Posterior cingulate gyrus (tissue), 11 donors: ENCODE data around the gene RNF103.

Experiments used
- DNase-seq, 10 donors: peaks; one replicate each; pipeline versions ENCODE4 v3.0.0 to v3.0.0-alpha.2; 2020 to 2021; ENCODE audit warnings: mixed read lengths in 3 of 10
- intact Hi-C: fragments of 100-400 bp; cut with DNase I; formaldehyde crosslinking; loops from one replicate; pipeline ENCODE4 v1.15.1; 2023

RNF103 gene

GRCh38 chr2:86577817-86578456 lies 45.7 kb downstream of the RNF103 start:
- intact Hi-C loops: no loop called here
- no peak for DNase-seq

GRCh38 chr2:86570059-86570458 lies 53.6 kb downstream of the RNF103 start:
- DNase-seq: no peak
- intact Hi-C loops: no loop called here

- intact Hi-C loops: loop anchor here (10.0 kb wide), 1 partner anchor 122 kb away; the partner anchor contains the start of gene KDM3A
- DNase-seq: no peak
Observed at GRCh38 chr2:86566821-86567190, 56.9 kb downstream of the RNF103 start.

GRCh38 chr2:86566158-86566820 lies 57.4 kb downstream of the RNF103 start:
- intact Hi-C loops: loop anchor here (10.0 kb wide), 1 partner anchor 121 kb away; the partner anchor contains the start of gene KDM3A
- DNase-seq: peak in 7 of 10 donors; percentile 30 to 89 (median 58)

- intact Hi-C loops: loop anchor here (5.0 to 10.0 kb wide), 2 partner anchors 59 to 119 kb away; partner anchors contain the start of genes KDM3A and RNF103
Observed at GRCh38 chr2:86563650-86564061, 60.0 kb downstream of the RNF103 start.

GRCh38 chr2:86562922-86563649 lies 60.6 kb downstream of the RNF103 start, which contains the start of gene CHMP3:
Gene CHMP3 (minus strand): TSS chr2:86563443. CDS start chr2:86563348, 95 bp downstream.
- DNase-seq: peak; percentile 89 to 99 (median 94)
- intact Hi-C loops: loop anchor here (5.0 to 10.0 kb wide), 2 partner anchors 59 to 118 kb away; partner anchors contain the start of genes KDM3A and RNF103

More at GRCh38 chr2:86563650-86564061, 60.0 kb downstream of the RNF103 start:
- DNase-seq: no peak

GRCh38 chr2:86562485-86562921 lies 61.2 kb downstream of the RNF103 start:
- intact Hi-C loops: loop anchor here (5.0 to 10.0 kb wide), 2 partner anchors 60 to 118 kb away; partner anchors contain the start of genes KDM3A and RNF103
- no peak for DNase-seq

GRCh38 chr2:86557836-86558235 lies 65.8 kb downstream of the RNF103 start:
- no peak for DNase-seq
- intact Hi-C loops: no loop called here

GRCh38 chr2:86556508-86556907 lies 67.2 kb downstream of the RNF103 start:
- DNase-seq: peak in 1 of 10 donors; percentile 63
- intact Hi-C loops: no loop called here
